ENCODE data around the gene NEAT1. TPM values are rescaled to one million over a fixed set of nuclear protein-coding genes. Genes with fewer than 3 reads are reported as not detected.

The NEAT1 gene
- total and polyA plus RNA-seq, 2 experiments from 2014 or later = 5.3 to 7.2 TPM

GRCh38 chr11:65383778-65384177 is 38.8 kb upstream of the NEAT1 start:
- no peak overlapping the region for H3K27ac Mint-ChIP-seq
- Histone ChIP-seq H3K4me3 (no peak overlapping the region), H4K20me1 (replicated peaks; ENCODE audit: insufficient read depth) (no peaks in the 10 kb centered on the region), H3K36me3 (ENCODE audit: insufficient read depth) (no peaks in the 10 kb centered on the region), H3K9me2 (ENCODE audit: insufficient read depth) (no peaks in the 10 kb centered on the region), H3K79me2 (replicated peaks; ENCODE audit: insufficient read depth) (no peaks in the 10 kb centered on the region), H3K4me2 (no peak overlapping the region), H3K27me3 (ENCODE audit: insufficient read depth) (no peaks in the 10 kb centered on the region), H2AFZ (no peak overlapping the region), H3K4me1 (ENCODE audit: insufficient read depth) (peaks cover 13% of the 10 kb centered on the region), H3K27ac (ENCODE audit: low read depth) (no peak overlapping the region), H3F3A (replicated peaks; ENCODE audit: low read depth) (0 out of 2 replicates have a peak, but pooled peaks cover 6% of the 10 kb centered on the region)
- H3K4me1 Mint-ChIP-seq = peaks cover 23% of the 10 kb centered on the region
- DNase-seq (ENCODE audit: low spot score) = no peak
- ATAC-seq = no peak
- H3K27me3 Mint-ChIP-seq (ENCODE audit: insufficient read depth, low read depth, poor library complexity) = peaks cover 18% of the 10 kb centered on the region
- no peaks in the 10 kb centered on the region for H3K36me3 Mint-ChIP-seq (ENCODE audit: low read depth)
- H3K9me3 Mint-ChIP-seq = no peaks in the 10 kb centered on the region
- TF ChIP-seq ZNF331 (CRISPR knock-in tag; IDR thresholded peaks at IDR 0.05; ENCODE audit: low read depth) = no peak
- no peak overlapping the region; the same call in 2 of the 3 replicates for H3K4me3 Mint-ChIP-seq

GRCh38 chr11:65384301-65384889 is 38.2 kb upstream of the NEAT1 start:
- peaks cover 23% of the 10 kb centered on the region for H3K4me1 Mint-ChIP-seq
- H3K27me3 Mint-ChIP-seq (ENCODE audit: insufficient read depth, low read depth, poor library complexity) = peaks cover 18% of the 10 kb centered on the region
- no peaks in the 10 kb centered on the region for H3K36me3 Mint-ChIP-seq (ENCODE audit: low read depth)
- Histone ChIP-seq H3K4me3 (no peak overlapping the region), H3K4me2 (no peak overlapping the region), H4K20me1 (replicated peaks; ENCODE audit: insufficient read depth) (no peaks in the 10 kb centered on the region), H2AFZ (no peak overlapping the region), H3K9me2 (ENCODE audit: insufficient read depth) (no peaks in the 10 kb centered on the region), H3K27me3 (ENCODE audit: insufficient read depth) (no peaks in the 10 kb centered on the region), H3K4me1 (ENCODE audit: insufficient read depth) (peaks cover 13% of the 10 kb centered on the region), H3K79me2 (replicated peaks; ENCODE audit: insufficient read depth) (no peaks in the 10 kb centered on the region), H3K27ac (ENCODE audit: low read depth) (no peak overlapping the region), H3K36me3 (ENCODE audit: insufficient read depth) (no peaks in the 10 kb centered on the region), H3F3A (replicated peaks; ENCODE audit: low read depth) (0 out of 2 replicates have a peak, but pooled peaks cover 6% of the 10 kb centered on the region)
- ATAC-seq = no peak
- H3K4me3 Mint-ChIP-seq = no peak overlapping the region; the same call in 2 of the 3 replicates
- no peak for DNase-seq (ENCODE audit: low spot score)
- H3K9me3 Mint-ChIP-seq = no peaks in the 10 kb centered on the region
- no peak overlapping the region for H3K27ac Mint-ChIP-seq
- no peak for TF ChIP-seq CREB1 (CRISPR knock-in tag; IDR thresholded peaks at IDR 0.05; ENCODE audit: low read depth)
- no peak for TF ChIP-seq ZNF114 (CRISPR knock-in tag; IDR thresholded peaks at IDR 0.05)
- TF ChIP-seq EZH2 (IDR thresholded peaks at IDR 0.05; ENCODE audit: low read depth, unreplicated experiment) = no peak
- no peak for TF ChIP-seq ZNF462 (CRISPR knock-in tag; IDR thresholded peaks at IDR 0.05)
- TF ChIP-seq NANOG (IDR thresholded peaks at IDR 0.05; ENCODE audit: borderline replicate concordance) = no peak
- TF ChIP-seq ETS1 (IDR thresholded peaks at IDR 0.05) = no peak
- TF ChIP-seq REST (IDR thresholded peaks at IDR 0.05; ENCODE audit: unreplicated experiment) = no peak
- TF ChIP-seq ZNF331 (CRISPR knock-in tag; IDR thresholded peaks at IDR 0.05; ENCODE audit: low read depth) = no peak

Measured in GM23338 (cell line).